ENCODE data around the gene CNR2.
"Not testable (repeated sequence)": the region's sequence is repeated elsewhere in the genome, so short reads cannot be mapped to it uniquely, and the experiment has no call there.

Gene CNR2

GRCh38 chr1:23916209-23917131, 3.3 kb upstream of the CNR2 start:
- peak; percentile 19 for DNase-seq (ENCODE audit: low read depth)

- DNase-seq (ENCODE audit: low read depth): no peak
Measured at GRCh38 chr1:23915466-23915865, 2.3 kb upstream of the CNR2 start.

- DNase-seq (ENCODE audit: low read depth): no peak
Measured at GRCh38 chr1:23914921-23915320, 1.8 kb upstream of the CNR2 start.

- no peak for DNase-seq (ENCODE audit: low read depth)
Measured at GRCh38 chr1:23911921-23912320, 1.2 kb downstream of the CNR2 start.

- DNase-seq (ENCODE audit: low read depth): no peak
Measured at GRCh38 chr1:23910553-23911246, 2.5 kb downstream of the CNR2 start.

GRCh38 chr1:23910144-23910543, 3.0 kb downstream of the CNR2 start:
- no peak for DNase-seq (ENCODE audit: low read depth)

GRCh38 chr1:23909412-23909811, 3.8 kb downstream of the CNR2 start:
- no peak for DNase-seq (ENCODE audit: low read depth)

- no peak for DNase-seq (ENCODE audit: low read depth)
Measured at GRCh38 chr1:23908453-23909341, 4.5 kb downstream of the CNR2 start.

- no peak for DNase-seq (ENCODE audit: low read depth)
Measured at GRCh38 chr1:23906731-23907130, 6.4 kb downstream of the CNR2 start.

GRCh38 chr1:23905461-23906025, 7.6 kb downstream of the CNR2 start:
- DNase-seq (ENCODE audit: low read depth): no peak

GRCh38 chr1:23904748-23905357, 8.3 kb downstream of the CNR2 start:
- no peak for DNase-seq (ENCODE audit: low read depth)

- no peak for DNase-seq (ENCODE audit: low read depth)
Measured at GRCh38 chr1:23903754-23904153, 9.4 kb downstream of the CNR2 start.

GRCh38 chr1:23902321-23903278, 10.6 kb downstream of the CNR2 start:
- DNase-seq (ENCODE audit: low read depth): no peak

- DNase-seq (ENCODE audit: low read depth): not testable (repeated sequence)
Measured at GRCh38 chr1:23900017-23900416, 13.1 kb downstream of the CNR2 start.

GRCh38 chr1:23899070-23899469, 14.1 kb downstream of the CNR2 start:
- no peak for DNase-seq (ENCODE audit: low read depth)

- DNase-seq (ENCODE audit: low read depth): no peak
Measured at GRCh38 chr1:23897083-23897482, 16.1 kb downstream of the CNR2 start.

GRCh38 chr1:23896491-23896890, 16.7 kb downstream of the CNR2 start:
- no peak for DNase-seq (ENCODE audit: low read depth)

- DNase-seq (ENCODE audit: low read depth): no peak
Measured at GRCh38 chr1:23895993-23896392, 17.2 kb downstream of the CNR2 start.

GRCh38 chr1:23895082-23895481, 18.1 kb downstream of the CNR2 start:
- no peak for DNase-seq (ENCODE audit: low read depth)

GRCh38 chr1:23889074-23889473, 24.1 kb downstream of the CNR2 start:
- no peak for DNase-seq (ENCODE audit: low read depth)

All from stromal cell of bone marrow (primary cell).